GM23338 (cell line): ENCODE data around the gene PHRF1. TPM values are rescaled to one million over a fixed set of nuclear protein-coding genes. Genes with fewer than 3 reads are reported as not detected.

ENCODE experiments used
- ATAC-seq: fragments of 200-7000 bp; cut with Tn5 transposase; 3 replicates; pipeline ENCODE4 v1.9.1; 2020
- DNase-seq: peaks from one replicate; pipeline ENCODE4 v3.0.0-alpha.2; 2015; ENCODE audit warnings: low spot score
- H2AFZ ChIP-seq: fragments of 200-600 bp; sonication (generic); 2 replicates; pipeline ENCODE4 v1.8.0; 2016; ENCODE audit warnings: antibody characterized with exemption, mild to moderate bottlenecking, moderate library complexity
- H3F3A ChIP-seq: fragments of 200-600 bp; sonication (generic); replicated peaks from 2 replicates; pipeline ENCODE4 v1.8.0; 2017; ENCODE audit warnings: antibody characterized with exemption, mixed run types, low read depth
- H3K27ac ChIP-seq: fragments of 200-600 bp; sonication (generic); 2 replicates; pipeline ENCODE4 v1.6.1; 2016; ENCODE audit warnings: low read depth
- H3K27me3 ChIP-seq: fragments of 200-600 bp; sonication (generic); 2 replicates; pipeline ENCODE4 v1.8.0; 2016; ENCODE audit warnings: mild to moderate bottlenecking, mixed run types, moderate library complexity; ENCODE audit not compliant: insufficient read depth
- H3K36me3 ChIP-seq: fragments of 200-600 bp; sonication (generic); 2 replicates; pipeline ENCODE4 v1.8.0; 2016; ENCODE audit warnings: mild to moderate bottlenecking; ENCODE audit not compliant: insufficient read depth
- H3K4me1 ChIP-seq: fragments of 200-600 bp; sonication (generic); 2 replicates; pipeline ENCODE4 v1.8.0; 2016; ENCODE audit warnings: mild to moderate bottlenecking, moderate library complexity; ENCODE audit not compliant: insufficient read depth
- H3K4me2 ChIP-seq: fragments of 200-600 bp; sonication (generic); 2 replicates; pipeline ENCODE4 v1.7.1; 2017; ENCODE audit warnings: mixed run types
- H3K4me3 ChIP-seq: fragments of 200-600 bp; sonication (generic); 2 replicates; pipeline ENCODE4 v1.6.1; 2016; ENCODE audit warnings: mixed run types
- H3K79me2 ChIP-seq: fragments of 200-600 bp; sonication (generic); replicated peaks from 2 replicates; pipeline ENCODE4 v1.8.0; 2017; ENCODE audit warnings: mild to moderate bottlenecking; ENCODE audit not compliant: insufficient read depth
- H3K9me2 ChIP-seq: fragments of 200-600 bp; sonication (generic); 2 replicates; pipeline ENCODE4 v1.8.0; 2017; ENCODE audit not compliant: insufficient read depth
- H4K20me1 ChIP-seq: fragments of 200-600 bp; sonication (generic); replicated peaks from 2 replicates; pipeline ENCODE4 v1.8.0; 2017; ENCODE audit warnings: mild to moderate bottlenecking; ENCODE audit not compliant: insufficient read depth
- H3K27ac Mint-ChIP-seq: 2 replicates; pipeline ENCODE4 v1.8.0; 2020; ENCODE audit warnings: inconsistent platforms, mild to moderate bottlenecking, moderate library complexity, mixed read lengths
- H3K27me3 Mint-ChIP-seq: 3 replicates; pipeline ENCODE4 v1.8.0; 2022; ENCODE audit warnings: low read depth, mild to moderate bottlenecking, moderate library complexity, mixed read lengths, inconsistent platforms; ENCODE audit not compliant: insufficient read depth, poor library complexity
- H3K36me3 Mint-ChIP-seq: 3 replicates; pipeline ENCODE4 v1.8.0; 2021; ENCODE audit warnings: low read depth, mild to moderate bottlenecking, inconsistent platforms, moderate library complexity, mixed read lengths
- H3K4me1 Mint-ChIP-seq: 3 replicates; pipeline ENCODE4 v1.8.0; 2020; ENCODE audit warnings: mild to moderate bottlenecking, inconsistent platforms, mixed read lengths
- H3K4me3 Mint-ChIP-seq: 3 replicates; pipeline ENCODE4 v1.8.0; 2021; ENCODE audit warnings: moderate library complexity, mild to moderate bottlenecking, inconsistent platforms, mixed read lengths
- H3K9me3 Mint-ChIP-seq: 3 replicates; pipeline ENCODE4 v1.8.0; 2020; ENCODE audit warnings: moderate library complexity, mild to moderate bottlenecking, inconsistent platforms, mixed read lengths
- CREB1 ChIP-seq: fragments of 250-450 bp; sonication (Bioruptor Pico); IDR thresholded peaks from 2 replicates; pipeline ENCODE4 v1.5.0; 2020; ENCODE audit warnings: low read depth, mild to moderate bottlenecking, moderate library complexity
- CTCF ChIP-seq, 2 experiments: fragments of 200-600 bp in 1 of 2; sonication (generic) in 1 of 2; conservative IDR thresholded peaks; 2 replicates each; pipeline versions ENCODE4 v1.5.1 to v1.6.1; 2016 to 2017; ENCODE audit warnings: antibody characterized with exemption in 2 of 2, low read depth in 2 of 2, mild to moderate bottlenecking in 2 of 2, moderate library complexity in 1 of 2
- EZH2phosphoT487 ChIP-seq: fragments of 200-600 bp; sonication (generic); IDR thresholded peaks from one replicate; pipeline ENCODE4 v1.8.1; 2018; ENCODE audit warnings: antibody characterized with exemption; ENCODE audit not compliant: unreplicated experiment
- JUNB ChIP-seq: IDR thresholded peaks from one replicate; pipeline ENCODE4 v1.6.1; 2016; ENCODE audit warnings: antibody characterized with exemption; ENCODE audit not compliant: unreplicated experiment
- NANOG ChIP-seq: IDR thresholded peaks from 2 replicates; pipeline ENCODE4 v1.6.1; 2016; ENCODE audit warnings: antibody characterized with exemption, borderline replicate concordance
- POLR2AphosphoS5 ChIP-seq: IDR thresholded peaks from 2 replicates; pipeline ENCODE4 v1.6.1; 2016; ENCODE audit warnings: antibody characterized with exemption, low read depth
- REST ChIP-seq: IDR thresholded peaks from one replicate; pipeline ENCODE4 v1.6.1; 2018; ENCODE audit warnings: antibody characterized with exemption; ENCODE audit not compliant: unreplicated experiment
- STAT1 ChIP-seq: IDR thresholded peaks from one replicate; pipeline ENCODE4 v1.6.1; 2016; ENCODE audit warnings: antibody characterized with exemption; ENCODE audit not compliant: unreplicated experiment
- ZNF114 ChIP-seq: fragments of 250-450 bp; sonication (Bioruptor Pico); IDR thresholded peaks from 2 replicates; pipeline ENCODE4 v1.5.0; 2020; ENCODE audit warnings: mild to moderate bottlenecking, moderate library complexity
- polyA plus RNA-seq: library from polyadenylated mRNA; unstranded; fragments of >200 nt; fragmentation: Nextera tagmentation; extraction: Ambion mirVana; gene quantifications from 2 replicates; pipeline ENCODE4 v1.2.1, GENCODE V29; 2016
- total RNA-seq: library from RNA; depleted of rRNA; stranded (reverse); fragments of >200 nt; shearing (Covaris generic); gene quantifications from 2 replicates; pipeline ENCODE4 v1.2.3, GENCODE V29; 2014
- TF ChIP-seq, protein P1 (sequence below): IDR thresholded peaks from 2 replicates; pipeline ENCODE4 v1.6.1; 2016; ENCODE audit warnings: antibody characterized with exemption

PHRF1 gene
- total and polyA plus RNA-seq, 2 experiments from 2014 or later: 11.0 to 45.9 TPM

DNA sequence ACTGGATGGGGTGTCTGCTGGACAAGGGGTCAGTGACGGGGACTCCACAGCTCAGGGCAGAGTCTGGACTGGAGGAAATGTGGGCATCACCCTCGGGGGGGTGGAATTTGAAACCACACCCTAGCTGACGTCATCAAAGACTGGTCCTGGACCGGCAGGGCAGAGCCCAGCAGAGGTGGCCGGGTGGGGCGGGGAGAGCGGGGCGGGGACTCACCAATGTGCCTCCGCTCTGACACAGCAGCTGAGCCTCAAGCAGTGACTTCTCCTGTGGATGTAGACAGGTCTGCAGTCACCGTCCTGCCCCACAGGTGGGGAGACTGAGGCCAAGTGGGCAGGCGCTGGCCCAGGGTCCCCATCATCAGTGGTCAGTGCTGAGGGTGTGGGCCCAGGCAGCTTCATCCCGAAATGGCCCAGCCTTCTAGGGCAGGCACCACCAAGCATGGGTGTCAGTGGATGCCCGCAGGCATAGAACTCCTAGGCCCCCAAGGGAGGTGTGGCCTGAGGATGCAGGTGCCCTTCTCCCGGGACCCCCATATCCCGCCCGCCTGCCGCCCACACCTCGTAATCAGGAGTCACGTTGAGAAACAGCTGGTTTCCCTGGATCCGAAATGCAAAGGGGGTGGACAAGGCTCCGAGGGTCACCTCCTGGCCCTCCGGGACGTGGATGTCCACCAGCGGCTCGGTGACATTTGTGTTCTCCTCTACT is 47.9 kb downstream of the PHRF1 start:
- no peaks in the 10 kb centered on the region for H4K20me1 ChIP-seq
- Mint-ChIP-seq H3K27me3 (peaks cover 29% of the 10 kb centered on the region), H3K36me3 (peaks cover 3% of the 10 kb centered on the region; the same call in 1 of the 3 replicates), H3K27ac (no peak overlapping the region), H3K4me3 (no peak overlapping the region), H3K9me3 (peaks cover 15% of the 10 kb centered on the region), H3K4me1 (peaks cover 15% of the 10 kb centered on the region)
- H3K9me2 ChIP-seq: no peaks in the 10 kb centered on the region
- no peaks in the 10 kb centered on the region for H3K36me3 ChIP-seq
- peaks cover 24% of the 10 kb centered on the region for H3K27me3 ChIP-seq
- no peak for ATAC-seq
- no peak overlapping the region for H2AFZ ChIP-seq
- no peaks in the 10 kb centered on the region for H3K79me2 ChIP-seq
- TF ChIP-seq, protein P1, sequence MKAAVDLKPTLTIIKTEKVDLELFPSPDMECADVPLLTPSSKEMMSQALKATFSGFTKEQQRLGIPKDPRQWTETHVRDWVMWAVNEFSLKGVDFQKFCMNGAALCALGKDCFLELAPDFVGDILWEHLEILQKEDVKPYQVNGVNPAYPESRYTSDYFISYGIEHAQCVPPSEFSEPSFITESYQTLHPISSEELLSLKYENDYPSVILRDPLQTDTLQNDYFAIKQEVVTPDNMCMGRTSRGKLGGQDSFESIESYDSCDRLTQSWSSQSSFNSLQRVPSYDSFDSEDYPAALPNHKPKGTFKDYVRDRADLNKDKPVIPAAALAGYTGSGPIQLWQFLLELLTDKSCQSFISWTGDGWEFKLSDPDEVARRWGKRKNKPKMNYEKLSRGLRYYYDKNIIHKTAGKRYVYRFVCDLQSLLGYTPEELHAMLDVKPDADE: no peak
- no peak for TF ChIP-seq JUNB
- no peak for TF ChIP-seq EZH2phosphoT487
- no peak for TF ChIP-seq STAT1
- no peak for TF ChIP-seq NANOG
- no peak for TF ChIP-seq CREB1 (CRISPR knock-in tag)
- TF ChIP-seq POLR2AphosphoS5: no peak
- DNase-seq: no peak
- no peak overlapping the region for H3K4me3 ChIP-seq
- no peak overlapping the region for H3K4me2 ChIP-seq
- H3K27ac ChIP-seq: no peak overlapping the region
- 0 out of 2 replicates have a peak, but pooled peaks cover 9% of the 10 kb centered on the region for H3F3A ChIP-seq
- no peaks in the 10 kb centered on the region for H3K4me1 ChIP-seq

GRCh38 chr11:624705-625635 is 48.7 kb downstream of the PHRF1 start, which contains the start of gene CDHR5:
TSS of gene CDHR5 (minus strand) at chr11:624955. CDS start at chr11:624902, 53 bp downstream.
- H2AFZ ChIP-seq: no peak within 1 kb of the TSS
- H3K4me1 ChIP-seq: peaks cover 4% of the 10 kb centered on the region; the same call in 1 of the 2 replicates
- 0 out of 2 replicates have a peak, but pooled peaks cover 9% of the 10 kb centered on the region for H3F3A ChIP-seq
- peaks cover 15% of the 10 kb centered on the region for H3K9me3 Mint-ChIP-seq
- no peaks in the 10 kb centered on the region for H3K36me3 ChIP-seq
- DNase-seq (no peak), ATAC-seq (peak; percentile 7)
- peaks cover 3% of the 10 kb centered on the region; the same call in 1 of the 3 replicates for H3K36me3 Mint-ChIP-seq
- H3K27me3 ChIP-seq: peaks cover 24% of the 10 kb centered on the region
- no peak within 1 kb of the TSS for H3K4me3 ChIP-seq
- peaks cover 32% of the 10 kb centered on the region for H3K27me3 Mint-ChIP-seq
- H4K20me1 ChIP-seq: no peaks in the 10 kb centered on the region
- no peak within 1 kb of the TSS for H3K4me3 Mint-ChIP-seq
- no peak within 1 kb of the TSS for H3K4me2 ChIP-seq
- no peaks in the 10 kb centered on the region for H3K9me2 ChIP-seq
- no peak within 1 kb of the TSS for H3K27ac Mint-ChIP-seq
- H3K4me1 Mint-ChIP-seq: peaks cover 21% of the 10 kb centered on the region
- no peak within 1 kb of the TSS for H3K27ac ChIP-seq
- H3K79me2 ChIP-seq: no peaks in the 10 kb centered on the region
- TF ChIP-seq, protein P1: no peak
- no peak for TF ChIP-seq EZH2phosphoT487
- no peak for TF ChIP-seq STAT1
- TF ChIP-seq REST: no peak
- TF ChIP-seq CREB1 (CRISPR knock-in tag): no peak
- no peak for TF ChIP-seq ZNF114 (CRISPR knock-in tag)
- no peak for TF ChIP-seq CTCF (conservative IDR thresholded peaks at IDR 0.05; ENCODE audit: low read depth in 2 of 2)
- TF ChIP-seq NANOG: no peak
